Ascending aorta (tissue), 2 donors: Measurements from ENCODE around the gene FKBP1B. TPM values are rescaled to one million over a fixed set of nuclear protein-coding genes. Genes with fewer than 3 reads are reported as not detected.

ENCODE experiments used
- DNase-seq, 2 donors: peaks; one replicate each; pipeline ENCODE4 v3.0.0-alpha.2; 2019; ENCODE audit warnings: low spot score in 2 of 2
- H3K27ac ChIP-seq, 2 donors: fragments of 200-600 bp; sonication (generic); one replicate each; pipeline ENCODE4 v1.5.1; 2016 to 2017; ENCODE audit warnings: mild to moderate bottlenecking in 1 of 2
- H3K27me3 ChIP-seq: fragments of 200-600 bp; sonication (generic); one replicate; pipeline ENCODE4 v1.5.1; 2017
- H3K36me3 ChIP-seq, 2 donors: fragments of 200-600 bp; sonication (generic); one replicate each; pipeline ENCODE4 v1.5.1; 2016
- H3K4me1 ChIP-seq, 2 donors: fragments of 200-600 bp; sonication (generic); one replicate each; pipeline ENCODE4 v1.5.1; 2016 to 2017; ENCODE audit warnings: mild to moderate bottlenecking in 1 of 2
- H3K4me3 ChIP-seq, 2 donors: fragments of 200-600 bp; sonication (generic); one replicate each; pipeline ENCODE4 v1.5.1; 2016 to 2017; ENCODE audit warnings: mild to moderate bottlenecking in 1 of 2
- H3K9me3 ChIP-seq, 2 donors: fragments of 200-600 bp; sonication (generic); one replicate each; pipeline ENCODE4 v1.5.1; 2016
- intact Hi-C: fragments of 100-400 bp; cut with DNase I; formaldehyde crosslinking; loops from one replicate; pipeline ENCODE4 v1.15.1; 2023
- total RNA-seq: library from RNA; depleted of rRNA; stranded (reverse); fragments of >200 nt; gene quantifications from one replicate; pipeline ENCODE4 v1.1.0, GENCODE V29; 2016
- TF ChIP-seq, protein P1 (sequence below), 3 experiments: fragments of 200-600 bp in 2 of 3; fragments of 450-650 bp in 1 of 3; sonication (generic) in 2 of 3; IDR thresholded peaks; one replicate each; pipeline ENCODE4 v1.5.1; 2016 to 2019; ENCODE audit warnings: antibody characterized with exemption in 3 of 3, mild to moderate bottlenecking in 1 of 3, moderate library complexity in 1 of 3

The FKBP1B gene
- total RNA-seq, 1 donor from 2014 or later = not detected

DNA sequence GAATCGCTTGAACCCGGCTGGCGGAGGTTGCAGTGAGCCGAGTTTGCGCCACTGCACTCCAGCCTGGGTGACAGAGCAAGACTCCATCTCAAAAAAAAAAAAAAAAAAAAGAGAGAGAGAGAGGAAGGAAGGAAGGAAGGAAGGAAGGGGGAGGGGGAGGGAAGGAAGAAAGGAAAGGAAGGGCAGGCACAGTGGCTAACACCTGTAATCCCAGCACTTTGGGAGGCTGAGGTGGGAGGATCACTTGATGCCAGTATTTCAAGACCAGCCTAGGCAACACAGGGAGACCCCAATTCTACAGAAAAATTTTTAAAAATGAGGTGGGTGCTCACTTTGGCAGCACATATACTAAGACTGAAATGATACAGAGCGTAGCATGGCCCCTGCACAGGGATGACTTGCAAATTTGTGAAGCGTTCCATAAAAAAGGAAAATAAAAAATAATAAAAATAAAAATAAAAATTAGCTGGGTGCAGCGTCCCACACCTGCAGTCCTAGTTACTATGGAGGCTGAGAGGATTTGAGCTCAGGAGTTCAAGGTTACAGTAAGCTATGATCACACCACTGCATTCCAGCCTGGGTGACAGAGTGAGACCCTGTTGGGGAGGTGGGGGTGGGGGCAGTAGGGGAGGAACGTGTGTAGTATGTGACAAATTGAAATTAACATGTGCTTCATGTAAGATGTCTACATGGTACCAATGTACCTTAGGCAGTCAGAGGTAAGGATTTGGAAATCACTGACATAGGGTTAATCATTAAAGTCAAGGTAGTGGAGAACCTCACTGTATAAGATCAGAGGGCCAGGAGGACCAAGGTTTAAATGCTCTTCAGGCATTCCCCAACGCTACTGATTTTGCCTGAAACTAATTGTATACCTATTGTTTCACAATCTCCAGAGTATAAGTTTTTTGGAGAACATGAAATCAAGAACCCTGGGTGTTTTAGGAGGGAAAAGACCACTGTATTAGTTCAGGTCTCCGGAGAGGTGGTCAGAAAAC lies 3.7 kb upstream of the FKBP1B start:
- intact Hi-C loops = loop anchor here (2.0 kb wide), 1 partner anchor 119 kb away; the partner anchor contains the start of gene ATAD2B
- Histone ChIP-seq H3K27ac (peak overlapping the region in 1 of 2 donors; percentile 11), H3K9me3 (no peaks in the 10 kb centered on the region), H3K4me1 (peaks cover 0 to 17% of the 10 kb centered on the region in 2 donors), H3K36me3 (no peaks in the 10 kb centered on the region), H3K27me3 (no peaks in the 10 kb centered on the region), H3K4me3 (peak overlapping the region; percentile 79 to 86)
- DNase-seq = no peak
- TF ChIP-seq, protein P1, sequence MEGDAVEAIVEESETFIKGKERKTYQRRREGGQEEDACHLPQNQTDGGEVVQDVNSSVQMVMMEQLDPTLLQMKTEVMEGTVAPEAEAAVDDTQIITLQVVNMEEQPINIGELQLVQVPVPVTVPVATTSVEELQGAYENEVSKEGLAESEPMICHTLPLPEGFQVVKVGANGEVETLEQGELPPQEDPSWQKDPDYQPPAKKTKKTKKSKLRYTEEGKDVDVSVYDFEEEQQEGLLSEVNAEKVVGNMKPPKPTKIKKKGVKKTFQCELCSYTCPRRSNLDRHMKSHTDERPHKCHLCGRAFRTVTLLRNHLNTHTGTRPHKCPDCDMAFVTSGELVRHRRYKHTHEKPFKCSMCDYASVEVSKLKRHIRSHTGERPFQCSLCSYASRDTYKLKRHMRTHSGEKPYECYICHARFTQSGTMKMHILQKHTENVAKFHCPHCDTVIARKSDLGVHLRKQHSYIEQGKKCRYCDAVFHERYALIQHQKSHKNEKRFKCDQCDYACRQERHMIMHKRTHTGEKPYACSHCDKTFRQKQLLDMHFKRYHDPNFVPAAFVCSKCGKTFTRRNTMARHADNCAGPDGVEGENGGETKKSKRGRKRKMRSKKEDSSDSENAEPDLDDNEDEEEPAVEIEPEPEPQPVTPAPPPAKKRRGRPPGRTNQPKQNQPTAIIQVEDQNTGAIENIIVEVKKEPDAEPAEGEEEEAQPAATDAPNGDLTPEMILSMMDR (IDR thresholded peaks at IDR 0.05) = no peak

DNA sequence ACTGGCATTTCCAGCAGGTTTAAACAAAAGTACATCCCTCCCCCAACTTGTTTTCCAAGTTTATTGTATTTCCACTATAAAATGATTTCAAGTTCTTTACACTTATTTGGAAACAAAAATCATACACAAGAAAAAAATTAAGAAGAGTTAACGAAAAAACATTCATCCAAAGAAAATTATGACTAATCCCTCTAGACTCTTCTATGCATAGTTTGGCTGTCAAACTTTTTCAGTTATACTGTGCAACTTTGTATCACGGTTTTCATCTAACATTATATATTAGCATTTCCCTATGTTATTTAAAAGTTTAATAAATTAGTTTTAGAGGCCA lies 3.0 kb upstream of the FKBP1B start:
- intact Hi-C loops = loop anchor here (2.0 kb wide), 1 partner anchor 120 kb away; the partner anchor contains the start of gene ATAD2B

DNA sequence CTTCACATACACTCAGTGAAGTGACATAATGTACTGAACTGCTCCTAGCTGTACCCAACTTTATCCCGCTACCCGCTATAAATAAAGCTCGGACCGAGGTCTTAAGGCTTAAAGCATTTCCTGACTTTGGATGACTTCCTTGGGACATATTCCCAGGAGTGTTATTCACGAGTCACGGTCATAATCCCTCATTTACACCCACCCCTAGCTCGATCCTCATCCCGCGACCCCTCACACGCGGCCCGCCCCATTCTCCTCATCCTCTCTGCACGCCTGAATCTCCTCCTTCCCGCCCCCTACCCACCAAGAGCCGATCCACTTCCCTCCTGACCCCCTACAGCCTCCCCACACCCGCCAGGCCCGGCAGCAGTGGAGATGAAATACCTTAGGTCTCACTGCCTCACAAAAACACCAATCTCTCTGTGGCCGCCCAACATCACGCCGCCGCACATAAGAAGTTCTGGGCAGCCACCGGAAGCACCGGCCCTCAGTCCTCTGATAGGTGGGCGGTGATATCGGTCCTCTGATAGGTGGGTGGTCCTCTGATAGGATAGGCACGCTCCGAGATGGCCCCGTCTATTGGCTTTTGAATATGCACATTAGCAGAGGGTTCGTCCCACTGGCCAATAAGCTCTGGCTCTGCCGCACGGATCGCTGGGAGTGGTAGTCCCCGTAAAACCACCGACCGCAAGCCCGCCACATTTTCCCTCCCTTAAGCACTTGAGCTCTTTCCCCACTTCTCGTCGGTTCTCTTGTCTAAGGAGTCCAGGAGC lies 2.4 kb upstream of the FKBP1B start, which contains the start of gene WDCP:
WDCP (minus strand) TSS at position 462 of the 773 bp plus-strand sequence. CDS start 7,897 bp downstream, outside the sequence.
- Histone ChIP-seq H3K9me3 (no peaks in the 10 kb centered on the region), H3K4me3 (peak within 1 kb of the TSS; percentile 79 to 86), H3K27ac (peak within 1 kb of the TSS; percentile 68 to 75), H3K27me3 (no peaks in the 10 kb centered on the region), H3K36me3 (no peaks in the 10 kb centered on the region), H3K4me1 (peaks cover 0 to 17% of the 10 kb centered on the region in 2 donors)
- peak; percentile 96 to 99 for DNase-seq
- intact Hi-C loops = loop anchor here (1.0 to 2.0 kb wide), 2 partner anchors 29 to 120 kb away; partner anchors contain the start of genes ATAD2B and SF3B6
- TF ChIP-seq, protein P1 (IDR thresholded peaks at IDR 0.05) = no peak

More for the DNA sequence above, 3.0 kb upstream of the FKBP1B start:
- peaks cover 0 to 17% of the 10 kb centered on the region in 2 donors for H3K4me1 ChIP-seq
- TF ChIP-seq, protein P1 (IDR thresholded peaks at IDR 0.05) = no peak
- H3K27ac ChIP-seq = peak overlapping the region; percentile 11 to 68
- no peaks in the 10 kb centered on the region for H3K36me3 ChIP-seq
- no peaks in the 10 kb centered on the region for H3K27me3 ChIP-seq
- H3K9me3 ChIP-seq = no peaks in the 10 kb centered on the region
- peak overlapping the region; percentile 79 to 86 for H3K4me3 ChIP-seq
- no peak for DNase-seq

DNA sequence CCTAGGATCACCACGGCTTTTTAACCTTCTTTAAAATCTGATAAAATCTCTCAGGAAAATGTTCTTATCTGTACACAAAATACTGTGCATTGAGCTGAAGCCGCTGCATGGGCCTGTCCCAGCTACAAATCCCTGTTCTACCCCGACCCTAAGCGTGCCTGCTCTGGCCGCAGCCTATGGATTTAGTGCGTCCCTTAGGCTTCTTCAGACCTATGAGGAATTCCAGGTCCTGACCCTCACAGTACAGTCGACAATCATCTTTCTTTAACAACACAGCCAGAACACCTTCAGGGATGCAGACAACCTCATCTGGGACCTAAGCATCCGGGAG lies 1.9 kb upstream of the FKBP1B start:
- H3K36me3 ChIP-seq = no peaks in the 10 kb centered on the region
- TF ChIP-seq, protein P1 (IDR thresholded peaks at IDR 0.05) = no peak
- H3K4me1 ChIP-seq = peaks cover 0 to 17% of the 10 kb centered on the region in 2 donors
- DNase-seq = no peak
- peak overlapping the region; percentile 31 to 86 for H3K4me3 ChIP-seq
- intact Hi-C loops = loop anchor here (1.0 to 2.0 kb wide), 3 partner anchors 29 to 121 kb away; partner anchors contain the start of genes ATAD2B, FAM228B, PFN4 and SF3B6
- peak overlapping the region in 1 of 2 donors; percentile 38 for H3K27ac ChIP-seq
- no peaks in the 10 kb centered on the region for H3K27me3 ChIP-seq
- no peaks in the 10 kb centered on the region for H3K9me3 ChIP-seq

DNA sequence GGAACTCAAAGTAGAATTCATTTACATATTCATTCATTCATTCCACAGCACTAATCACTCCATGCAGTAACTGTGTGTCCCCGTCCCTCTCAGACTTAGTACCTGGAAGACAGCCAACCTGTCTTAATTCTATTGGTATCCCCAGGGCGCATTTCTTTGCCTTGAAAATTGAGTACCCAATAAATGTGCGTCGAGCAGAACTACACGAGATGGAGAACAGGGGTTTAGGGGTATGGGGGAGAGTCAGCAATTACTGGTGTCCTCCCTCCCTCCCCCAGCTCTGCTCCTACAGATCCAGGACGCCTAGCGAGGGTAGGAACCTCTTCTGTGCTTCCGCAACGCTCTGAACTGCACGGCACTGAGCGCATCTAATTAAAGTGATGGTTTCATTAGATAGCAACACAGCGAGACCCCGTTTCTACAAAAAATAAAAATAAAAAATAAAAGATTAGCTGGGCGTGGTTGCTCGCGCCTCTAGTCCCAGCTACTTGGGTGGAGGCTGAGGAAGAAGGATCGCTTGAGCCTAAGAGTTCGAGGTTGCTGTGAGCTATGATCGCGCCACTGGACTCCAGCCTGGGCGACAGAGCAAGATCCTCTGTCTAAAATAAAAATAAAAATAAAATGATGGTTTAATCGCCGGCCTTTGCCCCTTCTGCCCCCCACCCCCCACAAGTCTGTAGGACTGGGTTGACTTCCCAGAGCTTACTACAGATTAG lies 614 bp upstream of the FKBP1B start:
- Histone ChIP-seq H3K9me3 (no peaks in the 10 kb centered on the region), H3K27me3 (no peaks in the 10 kb centered on the region), H3K36me3 (no peaks in the 10 kb centered on the region), H3K27ac (peak overlapping the region; percentile 65 to 82), H3K4me1 (peaks cover 0 to 17% of the 10 kb centered on the region in 2 donors), H3K4me3 (peak overlapping the region; percentile 61 to 95)
- intact Hi-C loops = loop anchor here (2.0 kb wide), 1 partner anchor 74 kb away; the partner anchor contains the start of genes FAM228B and PFN4
- DNase-seq = no peak
- TF ChIP-seq, protein P1 (IDR thresholded peaks at IDR 0.05) = no peak
